ENCODE results near the gene GALNT9.

DNA sequence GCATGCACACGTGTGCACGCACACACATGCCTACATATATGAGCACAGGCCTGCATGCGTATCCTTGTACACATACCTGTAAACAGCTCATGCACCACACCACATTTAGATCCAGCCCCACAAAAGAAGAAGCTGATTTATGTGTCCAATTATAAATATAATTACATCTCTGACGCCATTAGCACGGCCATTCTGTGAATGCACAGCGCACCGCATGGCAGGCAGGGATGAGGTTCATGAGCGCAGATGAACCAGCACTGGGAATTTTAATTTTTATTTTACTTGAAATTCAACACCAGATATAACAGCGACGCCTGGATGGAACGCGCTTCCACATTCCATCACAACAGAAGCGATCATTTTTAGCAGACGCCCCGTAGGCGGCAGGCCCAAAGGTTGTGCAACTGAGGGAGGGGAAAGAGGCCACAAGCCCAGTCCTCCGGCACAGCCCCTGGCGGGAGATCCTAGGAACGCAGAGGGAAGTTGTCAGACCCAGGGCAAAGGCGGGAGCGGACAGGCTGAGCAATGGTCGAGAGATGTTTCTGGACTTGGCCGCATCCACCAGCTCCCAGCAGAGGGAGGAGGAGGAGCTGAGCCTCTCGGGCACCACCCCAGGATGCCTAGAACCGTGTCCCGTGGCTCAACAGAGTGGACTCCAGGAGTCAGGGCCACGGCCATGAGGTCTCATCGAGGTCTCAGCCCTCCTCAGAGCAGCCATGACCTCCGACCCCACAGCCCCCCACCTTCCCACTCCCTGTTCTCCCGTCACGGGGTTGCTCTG is 37.9 kb upstream of the GALNT9 start:
- no peak for TF ChIP-seq EZH2phosphoT487 (IDR thresholded peaks at IDR 0.05; ENCODE audit: borderline replicate concordance)
- no peak for TF ChIP-seq POLR2A (IDR thresholded peaks at IDR 0.05; ENCODE audit: borderline replicate concordance, extremely low read depth, insufficient read depth, insufficient read length)
- TF ChIP-seq, protein P1, sequence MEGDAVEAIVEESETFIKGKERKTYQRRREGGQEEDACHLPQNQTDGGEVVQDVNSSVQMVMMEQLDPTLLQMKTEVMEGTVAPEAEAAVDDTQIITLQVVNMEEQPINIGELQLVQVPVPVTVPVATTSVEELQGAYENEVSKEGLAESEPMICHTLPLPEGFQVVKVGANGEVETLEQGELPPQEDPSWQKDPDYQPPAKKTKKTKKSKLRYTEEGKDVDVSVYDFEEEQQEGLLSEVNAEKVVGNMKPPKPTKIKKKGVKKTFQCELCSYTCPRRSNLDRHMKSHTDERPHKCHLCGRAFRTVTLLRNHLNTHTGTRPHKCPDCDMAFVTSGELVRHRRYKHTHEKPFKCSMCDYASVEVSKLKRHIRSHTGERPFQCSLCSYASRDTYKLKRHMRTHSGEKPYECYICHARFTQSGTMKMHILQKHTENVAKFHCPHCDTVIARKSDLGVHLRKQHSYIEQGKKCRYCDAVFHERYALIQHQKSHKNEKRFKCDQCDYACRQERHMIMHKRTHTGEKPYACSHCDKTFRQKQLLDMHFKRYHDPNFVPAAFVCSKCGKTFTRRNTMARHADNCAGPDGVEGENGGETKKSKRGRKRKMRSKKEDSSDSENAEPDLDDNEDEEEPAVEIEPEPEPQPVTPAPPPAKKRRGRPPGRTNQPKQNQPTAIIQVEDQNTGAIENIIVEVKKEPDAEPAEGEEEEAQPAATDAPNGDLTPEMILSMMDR (IDR thresholded peaks at IDR 0.05 in 2 of 3, conservative IDR thresholded peaks at IDR 0.05 in 1 of 3; ENCODE audit: borderline replicate concordance in 1 of 3, insufficient read depth in 1 of 3, low read depth in 2 of 3, low read length in 2 of 3): no peak
- no peak for TF ChIP-seq ZFX (IDR thresholded peaks at IDR 0.05)

Data from HCT116 (cell line).